Fibroblast of skin of right quadriceps (primary cell): Measurements from ENCODE around the gene KMT2B.
A peak's percentile ranks its signal among the peaks of the same experiment; 100 is the strongest.
"Not testable (repeated sequence)": the region's sequence is repeated elsewhere in the genome, so short reads cannot be mapped to it uniquely, and the experiment has no call there.

Source experiments
- DNase-seq: peaks from one replicate; pipeline ENCODE4 v3.0.0-alpha.2; 2013

KMT2B gene

DNA sequence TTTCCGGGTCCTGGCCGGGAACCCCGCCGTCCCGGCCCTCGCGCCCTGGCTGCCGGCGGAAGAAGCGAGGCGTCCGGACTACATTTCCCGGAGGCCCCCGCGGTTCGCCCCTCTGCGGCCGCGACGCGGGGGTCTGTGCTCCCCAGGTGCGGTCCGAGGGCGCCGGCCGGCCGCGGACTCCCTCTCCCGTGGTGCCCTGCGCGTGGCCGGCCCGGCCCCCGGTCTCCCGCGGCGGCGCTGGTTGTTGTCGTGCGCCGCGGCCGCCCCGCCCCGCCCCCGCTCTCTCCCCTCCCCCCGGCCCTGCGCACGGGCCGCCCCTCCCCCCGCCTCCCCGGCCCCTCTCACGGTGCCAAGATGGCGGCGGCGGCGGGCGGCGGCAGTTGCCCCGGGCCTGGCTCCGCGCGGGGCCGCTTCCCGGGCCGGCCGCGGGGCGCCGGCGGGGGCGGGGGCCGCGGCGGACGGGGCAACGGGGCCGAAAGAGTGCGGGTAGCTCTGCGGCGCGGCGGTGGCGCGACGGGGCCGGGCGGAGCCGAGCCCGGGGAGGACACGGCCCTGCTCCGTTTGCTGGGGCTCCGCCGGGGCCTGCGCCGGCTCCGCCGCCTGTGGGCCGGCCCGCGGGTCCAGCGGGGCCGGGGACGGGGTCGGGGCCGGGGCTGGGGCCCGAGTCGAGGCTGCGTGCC lies at the start of gene KMT2B:
KMT2B (plus strand) TSS at position 339 of the 680 bp plus-strand sequence; CDS start at position 355, 16 bp downstream.
- peak; percentile 97 for DNase-seq

- no peak for DNase-seq
Observed at GRCh38 chr19:35669566-35669965, 48.2 kb upstream of the KMT2B start.

- DNase-seq = no peak
Observed at GRCh38 chr19:35669974-35670373, 47.8 kb upstream of the KMT2B start.

- no peak for DNase-seq
Observed at GRCh38 chr19:35670686-35671085, 47.1 kb upstream of the KMT2B start.

DNA sequence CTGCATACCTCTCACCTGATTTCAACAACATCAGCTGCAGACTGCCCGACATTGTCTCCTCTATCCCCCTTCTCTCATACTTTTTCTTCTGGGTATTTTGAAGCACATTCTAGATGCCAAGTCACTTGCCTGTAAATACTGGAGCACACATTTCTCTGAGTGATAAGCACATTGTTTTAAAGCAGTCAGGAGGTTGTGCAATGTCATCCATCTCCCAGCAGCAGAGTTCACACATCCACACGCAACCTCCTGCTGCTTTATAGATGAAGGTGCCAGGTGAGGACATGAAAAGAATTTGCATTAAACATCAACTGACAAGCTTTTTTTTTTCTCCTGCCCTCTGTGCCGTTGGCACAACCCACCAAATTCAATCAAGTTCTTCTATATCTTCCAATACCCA lies 46.0 kb upstream of the KMT2B start:
- DNase-seq = no peak

- peak; percentile 17 for DNase-seq
Observed at GRCh38 chr19:35673121-35673804, 44.5 kb upstream of the KMT2B start.

DNA sequence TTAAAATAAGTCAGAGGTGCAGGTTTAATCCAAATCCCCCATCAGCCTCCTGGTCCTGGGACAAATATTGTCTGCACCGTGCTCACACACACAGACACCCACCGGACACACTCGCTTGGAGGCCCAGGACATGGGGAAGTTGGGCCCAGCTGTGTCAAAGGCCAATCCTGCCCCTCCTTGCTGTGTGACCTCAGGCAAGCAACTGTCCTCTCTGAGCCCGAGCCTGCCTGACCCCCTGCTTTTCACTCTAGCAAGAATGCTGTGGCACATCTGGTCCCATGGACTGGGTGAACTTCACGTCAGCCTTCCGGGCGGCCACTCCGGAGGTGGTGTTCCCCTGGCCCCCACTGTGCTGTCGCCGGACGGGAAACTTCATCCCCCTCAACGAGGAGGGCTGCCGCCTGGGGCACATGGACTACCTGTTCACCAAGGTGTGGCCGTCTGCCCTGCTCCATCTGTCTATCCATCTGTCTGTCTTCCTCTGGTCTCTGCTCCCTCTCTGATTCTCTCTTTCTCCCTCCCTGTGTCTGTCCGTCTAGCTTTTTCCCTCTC lies 42.1 kb upstream of the KMT2B start:
- DNase-seq = no peak

DNA sequence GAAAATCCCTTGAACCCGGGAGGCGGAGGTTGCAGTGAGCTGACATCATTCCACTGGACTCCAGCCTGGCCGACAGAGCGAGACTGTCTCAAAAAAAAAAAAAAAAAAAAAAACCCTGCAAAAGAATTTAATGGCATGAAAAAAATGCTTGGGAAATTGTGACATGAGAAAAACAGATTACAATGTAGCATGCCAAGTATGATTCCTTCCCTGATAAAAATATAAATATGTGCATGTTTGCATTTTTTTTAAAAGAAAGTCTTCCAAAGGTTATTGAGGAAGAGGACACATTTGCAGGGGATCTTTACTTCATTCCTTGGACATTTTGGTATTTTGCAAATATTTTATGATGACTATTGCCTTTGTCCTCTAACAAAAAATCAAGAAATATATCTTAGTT lies 28.0 kb upstream of the KMT2B start:
- DNase-seq = no peak

- not testable (repeated sequence) for DNase-seq
Observed at GRCh38 chr19:35691106-35691505, 26.7 kb upstream of the KMT2B start.

- DNase-seq = no peak
Observed at GRCh38 chr19:35692010-35692409, 25.8 kb upstream of the KMT2B start.

- no peak for DNase-seq
Observed at GRCh38 chr19:35693422-35693821, 24.4 kb upstream of the KMT2B start.

DNA sequence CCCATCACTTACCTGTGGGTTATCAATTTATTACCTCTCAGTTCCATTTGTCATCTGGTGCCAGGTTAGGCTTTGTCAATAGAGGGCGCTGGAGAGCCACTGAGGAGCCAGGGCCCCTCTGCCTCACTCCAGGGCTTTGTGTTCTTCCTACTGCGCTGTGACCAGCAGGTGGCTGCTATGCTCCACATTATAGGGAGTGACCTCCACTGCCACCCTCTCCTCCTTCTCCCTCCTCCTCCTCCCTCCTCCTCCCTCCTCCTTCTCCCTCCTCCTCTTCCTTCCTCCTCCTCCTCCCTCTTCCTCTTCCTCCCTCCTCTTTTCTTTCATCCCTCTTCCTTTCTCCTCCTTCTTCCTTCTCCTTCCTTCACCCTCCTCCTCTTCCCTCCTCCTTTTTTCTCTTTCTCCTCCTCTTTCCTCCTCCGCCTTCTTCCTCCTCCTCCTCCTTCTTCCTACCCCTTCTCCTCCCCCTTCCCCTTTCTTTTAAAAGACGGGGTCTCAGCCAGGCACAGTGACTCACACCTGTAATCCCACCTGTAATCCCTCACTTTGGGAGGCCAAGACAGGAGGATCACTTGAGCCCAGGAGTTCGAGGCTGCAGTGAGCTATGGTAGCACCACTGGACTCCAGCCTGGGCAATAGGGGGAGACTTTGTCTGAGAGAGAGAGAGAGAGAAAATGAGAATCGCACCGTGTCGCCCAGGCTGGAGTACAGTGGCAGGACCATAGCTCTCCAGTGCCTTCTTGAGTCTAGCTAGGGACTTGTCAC lies 23.8 kb upstream of the KMT2B start:
- peak; percentile 81 for DNase-seq

DNA sequence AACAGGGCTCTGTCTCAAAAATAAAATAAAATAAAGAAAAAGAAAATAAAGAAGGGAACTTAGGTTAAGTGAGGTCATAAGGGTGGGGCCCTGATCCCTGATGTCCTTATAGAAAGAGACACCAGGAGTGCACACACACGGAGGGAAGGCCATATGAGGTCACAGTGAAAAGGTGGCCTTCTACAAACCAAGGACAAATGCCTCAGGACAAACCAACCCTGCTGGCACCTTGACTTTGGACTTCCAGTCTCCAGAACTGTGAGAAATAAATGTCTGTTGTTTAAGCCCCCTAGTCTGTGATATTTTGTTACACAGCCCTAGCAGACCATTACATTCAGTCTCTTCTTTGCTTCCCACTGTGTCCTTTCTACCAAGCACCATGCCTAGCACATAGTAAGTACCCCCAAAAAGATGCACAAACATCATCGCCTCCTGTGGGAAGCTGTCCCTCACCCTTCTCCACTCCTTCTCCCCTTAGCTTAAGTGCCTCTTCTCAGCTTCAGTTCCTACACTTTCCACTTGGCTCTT lies 21.8 kb upstream of the KMT2B start:
- no peak for DNase-seq

DNA sequence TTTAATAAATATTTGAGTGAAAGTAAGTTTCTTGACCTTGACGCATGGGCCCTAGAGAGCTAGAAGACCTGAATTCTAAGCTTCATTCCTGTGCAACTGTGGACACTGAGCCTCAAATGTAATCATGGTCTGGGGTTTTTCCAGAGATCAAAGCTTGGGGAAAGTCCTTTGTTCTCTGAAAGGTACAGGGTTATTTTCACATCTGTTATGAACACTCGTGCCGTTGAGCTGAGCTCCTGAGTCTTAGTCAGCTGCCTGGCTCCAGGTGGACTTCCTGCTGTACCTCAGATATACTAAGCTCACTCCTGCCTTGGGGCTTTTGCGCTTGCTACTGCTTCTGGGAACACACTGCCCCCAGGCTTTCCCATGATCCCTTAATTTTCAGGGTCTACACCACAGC lies 21.0 kb upstream of the KMT2B start:
- no peak for DNase-seq

GRCh38 chr19:35702223-35703012 lies 15.4 kb upstream of the KMT2B start:
- peak; percentile 96 for DNase-seq

GRCh38 chr19:35703343-35703742 lies 14.5 kb upstream of the KMT2B start:
- no peak for DNase-seq

DNA sequence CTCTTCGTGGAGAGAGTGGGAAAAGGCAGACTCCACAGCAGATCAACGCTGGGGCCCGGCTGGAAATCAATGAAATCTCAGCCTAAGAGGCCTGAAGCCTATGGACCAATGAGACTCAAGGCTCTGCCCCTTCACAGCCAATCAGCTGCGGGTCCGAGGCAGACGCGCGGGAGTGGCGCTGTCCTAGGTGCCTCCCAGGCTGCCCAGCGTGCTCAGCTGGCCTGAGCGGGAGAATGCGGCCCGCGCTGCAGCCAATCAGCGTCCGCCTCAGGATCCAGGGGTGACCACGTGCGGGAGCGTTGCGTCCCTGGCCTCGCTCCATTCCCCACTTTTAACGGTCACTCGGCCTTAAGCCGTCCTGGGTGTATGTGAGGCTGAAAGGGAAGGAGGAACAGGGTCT lies 13.6 kb upstream of the KMT2B start, which contains the start of gene ZBTB32:
ZBTB32 (plus strand) TSS at position 341 of the 400 bp plus-strand sequence. CDS start 10,069 bp downstream, outside the sequence.
- DNase-seq = peak; percentile 52

GRCh38 chr19:35708391-35708790 lies 9.4 kb upstream of the KMT2B start:
- no peak for DNase-seq

- no peak for DNase-seq
Observed at GRCh38 chr19:35710784-35711723, 6.7 kb upstream of the KMT2B start.

GRCh38 chr19:35712567-35713505 lies 5.0 kb upstream of the KMT2B start:
- DNase-seq = no peak
